ENCODE results near the gene DBF4B.

DBF4B gene

GRCh38 chr17:44767493-44767892 is 59.0 kb downstream of the DBF4B start:
- no peak for DNase-seq (ENCODE audit: extremely low spot score)
- ChIA-PET POLR2A (no interaction called here), CTCF (no interaction called here)
- TF ChIP-seq FOXA1 (IDR thresholded peaks at IDR 0.05): no peak
- no peak for TF ChIP-seq TARDBP (IDR thresholded peaks at IDR 0.05)

GRCh38 chr17:44768505-44769142 is 60.2 kb downstream of the DBF4B start:
- no peak for DNase-seq (ENCODE audit: extremely low spot score)
- CTCF ChIA-PET: no interaction called here
- POLR2A ChIA-PET: no interaction called here
- TF ChIP-seq LEF1 (IDR thresholded peaks at IDR 0.05; ENCODE audit: borderline replicate concordance) (no peak), ELF4 (IDR thresholded peaks at IDR 0.05) (no peak)

- TF ChIP-seq ZNF384 (IDR thresholded peaks at IDR 0.05) (no peak), TARDBP (IDR thresholded peaks at IDR 0.05) (no peak), FOXM1 (IDR thresholded peaks at IDR 0.05; ENCODE audit: borderline replicate concordance) (no peak), BHLHE40 (IDR thresholded peaks at IDR 0.05; ENCODE audit: borderline replicate concordance) (no peak), ELF4 (IDR thresholded peaks at IDR 0.05) (no peak), CTBP1 (IDR thresholded peaks at IDR 0.05; ENCODE audit: borderline replicate concordance) (no peak), PKNOX1 (IDR thresholded peaks at IDR 0.05) (no peak), SP1 (IDR thresholded peaks at IDR 0.05) (no peak), ARNT (IDR thresholded peaks at IDR 0.05) (no peak), LEF1 (IDR thresholded peaks at IDR 0.05; ENCODE audit: borderline replicate concordance) (no peak)
- ChIA-PET CTCF (no interaction called here), POLR2A (no interaction called here)
- DNase-seq (ENCODE audit: extremely low spot score): no peak
Measured at GRCh38 chr17:44769230-44769629, 60.8 kb downstream of the DBF4B start.

GRCh38 chr17:44769647-44770084 is 61.2 kb downstream of the DBF4B start:
- POLR2A ChIA-PET: interaction anchor here (1.6 kb wide), 1 partner anchor 11 kb away, joined by 7 read pairs; the partner anchor contains the start of gene ADAM11
- CTCF ChIA-PET: interaction anchor here (0.6 kb wide), 1 partner anchor 10 kb away, joined by 3 read pairs; no protein-coding TSS in a partner anchor

GRCh38 chr17:44770166-44770925 is 61.9 kb downstream of the DBF4B start:
- TF ChIP-seq BHLHE40 (IDR thresholded peaks at IDR 0.05; ENCODE audit: borderline replicate concordance): no peak
- TF ChIP-seq SP1 (IDR thresholded peaks at IDR 0.05): no peak
- TF ChIP-seq TARDBP (IDR thresholded peaks at IDR 0.05): no peak
- no peak for TF ChIP-seq CTBP1 (IDR thresholded peaks at IDR 0.05; ENCODE audit: borderline replicate concordance)
- TF ChIP-seq L3MBTL2 (conservative IDR thresholded peaks at IDR 0.05): no peak
- no peak for TF ChIP-seq ELF4 (IDR thresholded peaks at IDR 0.05)
- no peak for TF ChIP-seq NFRKB (IDR thresholded peaks at IDR 0.05)
- TF ChIP-seq FOXM1 (IDR thresholded peaks at IDR 0.05; ENCODE audit: borderline replicate concordance): no peak
- no peak for TF ChIP-seq SUZ12 (IDR thresholded peaks at IDR 0.05)
- DNase-seq (ENCODE audit: extremely low spot score): no peak
- CTCF ChIA-PET: interaction anchor here (0.6 to 1.4 kb wide), 4 partner anchors 9 to 824 kb away, joined by 3 read pairs; partner anchors contain the start of gene ADAM11
- POLR2A ChIA-PET: interaction anchor here (1.6 kb wide), 1 partner anchor 11 kb away, joined by 7 read pairs; the partner anchor contains the start of gene ADAM11

More at GRCh38 chr17:44769647-44770084, 61.2 kb downstream of the DBF4B start:
- DNase-seq (ENCODE audit: extremely low spot score): no peak
- no peak for TF ChIP-seq ELF4 (IDR thresholded peaks at IDR 0.05)
- TF ChIP-seq ZNF384 (IDR thresholded peaks at IDR 0.05): no peak
- no peak for TF ChIP-seq BHLHE40 (IDR thresholded peaks at IDR 0.05; ENCODE audit: borderline replicate concordance)
- no peak for TF ChIP-seq HDGF (IDR thresholded peaks at IDR 0.05; ENCODE audit: borderline replicate concordance)
- TF ChIP-seq CTBP1 (IDR thresholded peaks at IDR 0.05; ENCODE audit: borderline replicate concordance): no peak
- no peak for TF ChIP-seq NFRKB (IDR thresholded peaks at IDR 0.05)
- no peak for TF ChIP-seq ARNT (IDR thresholded peaks at IDR 0.05)
- TF ChIP-seq LEF1 (IDR thresholded peaks at IDR 0.05; ENCODE audit: borderline replicate concordance): no peak
- no peak for TF ChIP-seq SP1 (IDR thresholded peaks at IDR 0.05)
- TF ChIP-seq SUZ12 (IDR thresholded peaks at IDR 0.05): no peak
- no peak for TF ChIP-seq TARDBP (IDR thresholded peaks at IDR 0.05)
- TF ChIP-seq PKNOX1 (IDR thresholded peaks at IDR 0.05): no peak
- no peak for TF ChIP-seq FOXA1 (IDR thresholded peaks at IDR 0.05)
- TF ChIP-seq FOXM1 (IDR thresholded peaks at IDR 0.05; ENCODE audit: borderline replicate concordance): no peak
- TF ChIP-seq FOXK2 (IDR thresholded peaks at IDR 0.05): no peak

- ChIA-PET POLR2A (interaction anchor here (1.1 kb wide), 1 partner anchor 13 kb away, joined by 3 read pairs; no protein-coding TSS in a partner anchor), CTCF (no interaction called here)
- TF ChIP-seq HDGF (IDR thresholded peaks at IDR 0.05; ENCODE audit: borderline replicate concordance): no peak
- no peak for TF ChIP-seq NFRKB (IDR thresholded peaks at IDR 0.05)
- no peak for TF ChIP-seq LEF1 (IDR thresholded peaks at IDR 0.05; ENCODE audit: borderline replicate concordance)
- no peak for TF ChIP-seq FOXK2 (IDR thresholded peaks at IDR 0.05)
- TF ChIP-seq PKNOX1 (IDR thresholded peaks at IDR 0.05): no peak
- TF ChIP-seq SP1 (IDR thresholded peaks at IDR 0.05): no peak
- no peak for TF ChIP-seq ARNT (IDR thresholded peaks at IDR 0.05)
- no peak for TF ChIP-seq SUZ12 (IDR thresholded peaks at IDR 0.05)
- no peak for TF ChIP-seq FOXM1 (IDR thresholded peaks at IDR 0.05; ENCODE audit: borderline replicate concordance)
- TF ChIP-seq TARDBP (IDR thresholded peaks at IDR 0.05): no peak
- TF ChIP-seq ELF4 (IDR thresholded peaks at IDR 0.05): no peak
- no peak for TF ChIP-seq FOXA1 (IDR thresholded peaks at IDR 0.05)
- no peak for DNase-seq (ENCODE audit: extremely low spot score)
Measured at GRCh38 chr17:44772308-44773045, 64.0 kb downstream of the DBF4B start.

All from HEK293T (cell line).